CD1c-positive myeloid dendritic cell (primary cell): ENCODE measurements around the gene DBF4B.
A peak's percentile ranks its signal among the peaks of the same experiment; 100 is the strongest.

Source experiments
- DNase-seq: peaks from one replicate; pipeline ENCODE4 v3.0.0-alpha.2; 2016; ENCODE audit errors: extremely low spot score

The DBF4B gene

DNA sequence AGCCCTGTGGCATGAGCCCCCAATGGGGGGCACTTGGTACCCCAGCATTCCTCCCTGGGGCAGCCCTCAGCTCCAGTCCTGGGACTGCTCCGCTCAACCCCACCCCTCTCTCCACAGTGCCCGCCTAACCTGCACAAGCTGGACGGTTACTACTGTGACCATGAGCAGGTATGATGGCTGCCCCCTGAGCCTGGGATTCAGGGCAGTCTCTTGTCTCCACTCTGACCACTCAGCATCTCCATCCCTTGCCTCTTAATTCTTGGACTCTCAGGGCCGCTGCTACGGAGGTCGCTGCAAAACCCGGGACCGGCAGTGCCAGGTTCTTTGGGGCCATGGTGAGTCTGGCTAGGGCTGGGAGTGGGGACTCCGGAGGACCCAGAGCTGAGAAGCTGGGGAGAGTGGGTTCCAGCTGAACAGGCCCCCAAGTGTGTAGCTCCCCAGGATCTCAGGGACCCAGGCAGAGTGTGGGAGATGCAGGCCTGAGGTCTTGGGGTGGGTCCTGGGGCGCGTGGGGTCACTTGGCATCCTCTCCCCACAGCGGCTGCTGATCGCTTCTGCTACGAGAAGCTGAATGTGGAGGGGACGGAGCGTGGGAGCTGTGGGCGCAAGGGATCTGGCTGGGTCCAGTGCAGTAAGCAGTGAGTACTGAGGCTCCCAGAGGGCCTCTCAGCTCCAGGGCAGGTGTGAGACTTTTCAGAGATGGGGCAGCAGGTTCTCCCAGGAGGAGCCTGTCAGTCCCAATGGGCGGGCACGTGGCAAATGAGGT lies 68.3 kb downstream of the DBF4B start:
- DNase-seq: no peak

DNA sequence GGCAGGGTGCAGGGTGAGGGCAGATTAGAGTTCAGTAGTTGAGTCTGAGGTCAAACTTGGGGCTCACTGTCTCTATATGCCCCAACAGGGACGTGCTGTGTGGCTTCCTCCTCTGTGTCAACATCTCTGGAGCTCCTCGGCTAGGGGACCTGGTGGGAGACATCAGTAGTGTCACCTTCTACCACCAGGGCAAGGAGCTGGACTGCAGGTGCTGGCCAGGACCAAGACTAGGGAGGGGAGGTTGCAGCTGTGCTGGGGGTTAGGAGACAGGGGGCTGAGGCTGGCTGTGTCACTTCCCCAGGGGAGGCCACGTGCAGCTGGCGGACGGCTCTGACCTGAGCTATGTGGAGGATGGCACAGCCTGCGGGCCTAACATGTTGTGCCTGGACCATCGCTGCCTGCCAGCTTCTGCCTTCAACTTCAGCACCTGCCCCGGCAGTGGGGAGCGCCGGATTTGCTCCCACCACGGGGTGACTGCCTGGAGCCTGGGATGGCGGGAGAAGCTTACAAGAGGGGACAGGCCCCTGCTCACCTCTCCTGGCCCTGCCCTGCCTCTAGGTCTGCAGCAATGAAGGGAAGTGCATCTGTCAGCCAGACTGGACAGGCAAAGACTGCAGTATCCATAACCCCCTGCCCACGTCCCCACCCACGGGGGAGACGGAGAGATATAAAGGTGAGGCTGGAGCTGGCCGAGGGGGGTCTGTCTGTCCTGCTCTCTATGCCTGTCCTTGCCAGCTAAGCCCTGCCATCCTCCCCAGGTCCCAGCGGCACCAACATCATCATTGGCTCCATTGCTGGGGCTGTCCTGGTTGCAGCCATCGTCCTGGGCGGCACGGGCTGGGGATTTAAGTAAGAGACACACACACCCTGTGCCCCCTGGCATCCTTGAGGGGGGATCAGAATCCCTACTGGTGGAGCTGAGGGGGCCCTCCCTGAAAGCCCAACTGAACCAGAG lies 69.2 kb downstream of the DBF4B start:
- DNase-seq: no peak

DNA sequence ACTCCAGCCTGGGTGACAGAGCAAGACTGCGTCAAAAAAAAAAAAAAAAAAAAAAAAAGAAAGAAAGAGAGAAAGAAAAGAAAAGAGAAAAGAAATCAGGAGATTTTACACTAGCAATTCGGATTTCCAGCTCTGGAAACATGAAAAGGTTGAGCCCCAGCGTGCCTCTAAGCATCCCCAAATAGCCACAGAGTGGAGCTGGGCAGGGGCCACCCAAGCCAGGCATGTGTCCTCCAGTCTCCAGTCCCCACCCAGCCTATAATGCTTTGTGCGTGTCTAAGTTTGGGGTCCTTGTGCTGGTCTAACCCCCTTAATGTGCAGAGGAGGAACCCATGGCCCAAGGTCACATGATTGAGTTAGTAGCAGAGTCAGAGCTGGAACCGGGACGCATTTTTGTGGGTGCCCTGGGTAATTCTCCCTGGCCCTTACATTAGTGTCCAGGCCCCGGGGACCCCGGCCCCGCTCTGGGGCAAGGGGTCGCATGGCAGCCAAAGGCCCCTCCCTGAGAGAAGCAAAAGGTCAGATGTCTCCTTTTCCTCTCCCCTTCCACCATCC lies 70.3 kb downstream of the DBF4B start:
- no peak for DNase-seq

GRCh38 chr17:44779211-44780025 lies 71.0 kb downstream of the DBF4B start:
- peak; percentile 82 for DNase-seq

GRCh38 chr17:44780161-44780560 lies 71.7 kb downstream of the DBF4B start:
- DNase-seq: no peak

- no peak for DNase-seq
Observed at GRCh38 chr17:44780845-44781480, 72.5 kb downstream of the DBF4B start.

GRCh38 chr17:44781551-44782325 lies 73.3 kb downstream of the DBF4B start:
- no peak for DNase-seq

- DNase-seq: no peak
Observed at GRCh38 chr17:44782326-44782850, 73.9 kb downstream of the DBF4B start.

GRCh38 chr17:44785921-44786320 lies 77.5 kb downstream of the DBF4B start:
- DNase-seq: no peak

DNA sequence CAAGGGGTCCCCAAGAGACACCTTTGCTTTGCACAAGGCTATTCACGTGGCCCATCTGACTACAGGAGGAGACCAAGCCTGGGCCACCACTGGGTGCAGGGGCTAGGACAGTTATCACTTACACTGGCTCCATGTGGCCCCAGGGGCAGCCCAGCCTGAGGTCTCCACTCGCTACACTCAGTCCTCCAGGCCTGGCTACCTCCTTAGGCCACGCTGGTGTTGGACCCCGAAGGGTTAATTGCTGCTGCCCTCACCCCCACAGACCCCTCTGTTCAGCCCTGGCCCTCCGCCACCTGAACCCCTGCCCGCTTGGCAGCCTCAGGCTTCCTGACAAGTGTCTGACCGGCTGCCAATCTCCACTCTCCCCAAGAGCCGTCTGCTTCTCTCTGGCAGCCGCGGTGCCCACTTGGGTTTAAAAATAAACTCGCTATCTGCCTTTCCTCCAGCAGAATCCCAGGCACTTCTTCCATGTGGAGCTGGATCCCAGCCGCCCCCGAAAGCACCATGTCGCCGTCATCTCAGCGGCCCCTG lies 78.2 kb downstream of the DBF4B start:
- DNase-seq: no peak

GRCh38 chr17:44787271-44787940 lies 78.9 kb downstream of the DBF4B start:
- no peak for DNase-seq

DNA sequence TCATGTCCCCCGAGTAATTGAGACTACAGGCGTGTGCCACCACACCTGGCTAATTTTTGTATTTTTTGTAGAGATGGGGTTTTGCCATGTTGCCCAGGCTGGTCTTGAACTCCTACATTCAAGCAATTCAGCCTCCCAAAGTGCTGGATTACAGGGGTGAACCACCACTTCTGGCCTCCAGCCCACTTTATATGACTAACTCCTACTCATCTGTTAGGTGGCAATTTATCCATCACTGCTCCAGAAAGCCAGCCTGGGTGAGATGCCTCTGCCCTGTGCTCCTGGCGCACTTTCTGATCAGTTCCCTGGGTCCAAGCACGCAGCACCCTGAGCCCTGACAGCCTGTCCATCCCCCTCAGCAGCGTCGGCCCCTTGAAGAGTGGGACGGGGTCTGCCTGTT lies 79.7 kb downstream of the DBF4B start:
- DNase-seq: no peak

- DNase-seq: no peak
Observed at GRCh38 chr17:44792276-44792675, 83.8 kb downstream of the DBF4B start.

DNA sequence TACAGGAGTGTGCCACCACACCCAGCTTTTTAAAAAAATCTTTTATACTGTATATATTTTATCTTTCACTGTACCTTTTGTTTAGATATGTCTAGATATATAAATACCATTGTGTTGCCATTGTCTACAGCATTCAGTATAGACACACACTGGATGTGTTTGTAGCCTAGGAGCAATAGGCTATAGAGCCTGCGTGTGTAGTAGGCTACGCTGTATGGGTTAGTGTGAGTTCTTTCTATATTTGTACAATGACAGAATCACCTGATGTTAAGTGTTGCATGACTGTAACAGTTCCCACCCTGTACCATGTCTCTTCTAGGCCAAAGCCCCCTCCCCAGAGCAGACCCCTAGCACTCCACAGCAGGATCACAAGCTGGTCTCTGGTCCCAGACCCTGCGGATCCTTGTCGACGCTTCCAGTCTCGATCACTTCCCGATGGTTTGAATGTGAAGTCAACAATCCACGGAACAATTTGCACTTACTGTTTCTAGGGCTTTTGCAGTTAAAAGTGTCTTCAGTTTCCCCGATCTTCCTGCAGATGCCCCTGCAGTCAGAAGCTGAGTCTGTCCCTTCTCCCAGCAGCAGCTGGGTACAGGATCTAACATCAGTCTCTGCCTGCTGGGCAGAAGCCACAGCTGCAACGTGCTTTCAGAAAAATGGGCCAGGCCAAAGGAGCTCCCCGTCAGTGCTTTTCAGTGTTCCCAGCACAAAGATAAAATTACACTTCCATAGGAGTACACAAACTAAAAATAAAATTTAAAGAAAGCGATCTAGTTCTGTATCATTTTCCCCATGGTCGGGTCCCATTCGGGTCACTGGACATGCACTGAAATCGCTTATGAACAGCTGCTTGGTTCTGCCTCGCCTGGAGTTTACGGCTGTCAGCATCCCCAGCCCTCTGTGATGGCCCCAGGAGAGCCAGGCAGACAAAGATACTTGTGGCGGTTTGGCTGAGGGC lies 85.7 kb downstream of the DBF4B start:
- DNase-seq: no peak

- peak; percentile 90 for DNase-seq
Observed at GRCh38 chr17:44794851-44795413, 86.5 kb downstream of the DBF4B start.

DNA sequence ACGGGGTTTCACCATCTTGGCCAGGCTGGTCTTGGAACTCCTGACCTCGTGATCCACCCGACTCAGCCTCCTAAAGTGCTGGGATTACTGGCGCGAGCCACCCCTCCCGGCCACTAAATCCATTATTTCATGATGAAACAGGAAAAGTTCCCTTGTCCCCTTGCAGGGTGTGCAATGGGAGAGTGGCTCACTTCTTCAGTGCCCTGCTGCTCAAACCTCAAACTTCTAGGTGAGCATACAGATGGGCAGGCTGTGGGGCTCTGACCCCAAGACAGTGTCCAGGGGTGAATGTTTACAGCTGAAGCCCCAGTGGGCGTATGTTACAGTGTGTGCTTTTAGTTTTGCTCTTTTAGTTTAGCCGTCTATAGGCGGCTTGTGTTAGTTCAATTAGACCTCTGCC lies 87.0 kb downstream of the DBF4B start:
- no peak for DNase-seq

DNA sequence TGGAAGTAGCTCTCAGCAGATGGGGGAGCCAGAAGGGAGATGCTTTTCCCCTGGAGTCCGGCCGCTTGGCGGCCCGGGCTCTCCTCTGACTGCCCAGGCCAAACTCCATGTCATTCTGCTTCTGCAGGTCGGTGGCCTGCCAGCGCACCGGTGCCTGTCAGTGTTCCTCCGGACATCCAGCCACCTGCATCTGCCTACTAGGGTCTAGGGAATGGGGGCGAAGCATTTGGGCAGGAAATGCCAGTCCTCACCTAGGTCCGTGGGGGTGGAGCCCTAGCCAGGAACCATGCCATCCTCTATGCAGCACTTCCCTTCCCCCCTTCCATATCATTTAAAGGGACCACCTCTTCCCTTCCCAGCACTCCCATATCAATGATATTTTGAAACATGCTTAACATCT lies 87.5 kb downstream of the DBF4B start:
- no peak for DNase-seq

GRCh38 chr17:44796731-44797130 lies 88.3 kb downstream of the DBF4B start:
- DNase-seq: no peak
